Ishikawa (cell line): ENCODE results near the gene TSNAX.

Source experiments
- CEBPB ChIP-seq: IDR thresholded peaks from 2 replicates; pipeline ENCODE4 v1.6.1; 2012
- FOXM1 ChIP-seq: IDR thresholded peaks from 2 replicates; pipeline ENCODE4 v1.6.1; 2012; ENCODE audit warnings: low read depth, borderline replicate concordance
- TAF1 ChIP-seq: IDR thresholded peaks from 2 replicates; pipeline ENCODE4 v1.6.1; 2012; ENCODE audit warnings: low read depth, mild to moderate bottlenecking

DNA sequence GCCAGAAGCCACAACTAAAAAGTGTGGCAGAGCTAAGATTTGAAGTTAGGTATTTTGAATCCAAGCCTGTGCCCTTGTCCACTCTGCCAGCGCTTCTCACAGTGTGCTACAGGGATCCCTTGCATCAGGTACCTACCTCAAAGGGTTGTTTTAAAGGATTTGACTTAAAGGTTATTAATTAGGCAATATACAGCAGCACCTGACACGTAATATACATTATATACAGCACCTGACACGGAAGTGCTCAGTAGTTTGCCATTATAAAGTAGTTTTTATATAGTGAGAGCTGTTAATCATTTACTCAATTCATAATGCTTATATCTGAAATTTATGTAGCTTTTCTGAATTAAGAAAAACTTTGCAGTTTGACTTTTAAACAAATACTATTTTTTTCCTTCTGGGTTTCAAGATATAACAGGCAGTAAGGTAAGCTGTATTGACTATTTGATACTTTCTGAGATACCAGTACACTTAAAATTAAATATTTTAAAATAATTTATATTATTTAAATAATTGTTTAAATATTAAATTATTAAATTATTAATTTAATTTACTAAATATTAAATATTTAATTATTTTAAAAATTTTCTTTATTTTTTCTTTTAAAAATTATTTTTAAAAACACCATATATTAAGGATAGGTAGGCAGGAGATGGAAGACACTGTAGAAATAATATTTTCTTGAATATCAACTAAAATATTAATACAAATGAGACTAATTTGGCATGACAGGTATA, 33.3 kb downstream of the TSNAX start:
- TF ChIP-seq FOXM1 (no peak), TAF1 (no peak), CEBPB (no peak)
